ENCODE measurements around the gene SH3RF3.

The SH3RF3 gene

DNA sequence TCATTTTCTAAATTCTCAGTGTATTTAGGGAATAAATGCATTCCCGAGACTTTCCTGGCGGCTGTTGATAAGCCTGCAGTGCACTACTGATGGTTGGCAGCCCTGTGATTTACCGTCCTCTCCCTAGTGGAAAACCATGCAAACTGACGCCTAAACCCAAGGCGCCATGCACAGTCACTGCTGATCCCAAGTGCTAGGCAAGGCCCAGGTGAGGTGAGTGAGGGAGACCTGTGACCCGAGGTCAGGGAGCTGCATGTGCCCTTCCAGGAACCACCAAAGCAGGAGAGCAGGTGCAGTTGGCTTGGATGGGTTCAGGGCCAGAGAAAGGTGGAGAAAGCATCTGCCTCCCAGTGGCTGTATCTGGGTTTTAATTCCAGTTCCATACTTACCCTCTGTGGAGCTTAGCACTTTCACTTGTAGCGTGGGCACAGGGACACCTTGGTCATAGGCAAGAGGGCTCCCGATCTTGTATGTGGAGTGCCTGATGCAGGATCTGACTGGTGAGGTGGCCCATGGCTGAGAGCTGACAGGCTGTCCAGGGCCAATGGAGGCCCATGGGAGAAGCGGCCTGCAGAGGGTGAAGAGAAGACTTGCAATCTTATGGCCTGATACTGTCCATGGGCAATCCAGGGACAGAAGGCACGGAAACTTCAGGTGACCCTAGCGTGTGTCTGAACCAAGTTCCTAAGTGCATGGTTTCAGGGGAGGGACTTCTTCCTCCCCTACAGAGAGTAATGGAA lies 131.3 kb downstream of the SH3RF3 start:
- DNase-seq (ENCODE audit: low read depth in 2 of 2): no peak

DNA sequence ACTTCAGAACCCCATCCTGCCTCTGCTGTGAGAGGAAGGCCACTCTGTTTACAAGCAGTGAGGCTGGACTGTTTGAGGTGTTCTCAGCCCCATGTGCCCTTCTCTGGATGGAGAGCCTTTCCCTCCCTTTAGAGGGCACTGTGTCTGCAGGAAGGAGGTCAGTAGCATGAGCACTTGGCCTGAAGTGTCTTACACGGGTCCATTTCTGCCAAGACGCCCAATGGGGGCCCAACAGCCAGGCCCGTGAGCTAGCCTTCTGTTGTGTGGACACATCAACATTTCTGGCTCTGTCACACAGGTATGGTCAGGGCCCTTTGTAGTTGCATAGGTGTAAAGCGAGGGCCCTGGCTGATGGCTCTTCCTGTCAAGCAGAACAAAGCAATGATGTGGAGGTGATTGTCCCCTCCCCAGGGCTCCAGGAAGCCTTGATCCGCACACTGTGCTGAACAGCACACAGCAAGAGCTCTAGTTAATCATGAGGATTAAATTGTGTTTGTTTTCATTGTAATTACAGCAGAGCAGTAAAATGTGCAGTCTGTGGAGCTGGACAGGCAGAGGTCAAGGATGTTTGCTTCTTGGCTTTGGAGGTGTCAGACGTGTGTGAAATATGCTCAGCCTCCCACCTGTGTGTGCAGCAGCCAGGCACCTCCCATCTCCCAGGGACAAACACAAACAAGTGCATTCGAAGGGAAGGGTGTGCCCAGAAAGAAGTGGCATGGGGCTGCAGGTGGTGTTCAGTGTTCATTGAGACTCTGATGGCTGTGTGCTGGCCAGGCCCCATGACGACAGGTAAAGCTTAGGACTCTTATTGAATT lies 132.1 kb downstream of the SH3RF3 start:
- DNase-seq (ENCODE audit: low read depth in 2 of 2): no peak

DNA sequence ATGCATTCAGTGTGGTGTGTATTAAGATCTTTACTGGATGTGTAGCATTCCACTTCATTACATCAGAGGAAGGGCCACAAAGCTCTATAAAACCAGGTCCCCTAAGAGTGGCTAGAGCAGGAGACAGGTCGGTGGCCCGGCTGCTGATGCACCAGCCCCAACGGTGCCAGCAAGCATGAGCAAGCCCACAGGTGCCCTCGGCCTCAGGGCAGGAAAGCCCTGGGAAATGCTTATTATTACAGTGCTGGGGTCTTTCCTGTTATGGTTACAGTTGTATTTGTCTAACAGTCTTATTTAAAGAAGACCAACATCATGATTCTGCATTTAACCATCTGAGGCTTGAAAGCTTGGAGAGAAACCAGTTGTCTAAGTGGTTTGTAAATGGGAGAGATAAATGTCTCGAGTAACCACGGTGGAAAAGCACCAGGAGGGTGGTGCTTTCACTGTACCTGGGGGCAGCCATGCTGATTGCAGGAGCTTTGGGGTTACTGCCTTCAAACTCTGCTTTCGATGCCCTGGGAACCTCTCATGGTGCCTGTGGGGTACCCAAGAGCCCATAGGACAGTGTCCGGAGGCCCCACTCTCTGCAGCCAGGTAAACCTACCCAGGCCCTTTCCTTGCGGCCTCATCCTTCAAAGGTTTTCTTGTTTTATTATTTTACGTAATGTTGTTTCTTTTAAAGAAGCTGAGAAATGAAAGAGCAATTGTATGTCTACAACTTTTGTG lies 133.1 kb downstream of the SH3RF3 start:
- DNase-seq (ENCODE audit: low read depth in 2 of 2): no peak

DNA sequence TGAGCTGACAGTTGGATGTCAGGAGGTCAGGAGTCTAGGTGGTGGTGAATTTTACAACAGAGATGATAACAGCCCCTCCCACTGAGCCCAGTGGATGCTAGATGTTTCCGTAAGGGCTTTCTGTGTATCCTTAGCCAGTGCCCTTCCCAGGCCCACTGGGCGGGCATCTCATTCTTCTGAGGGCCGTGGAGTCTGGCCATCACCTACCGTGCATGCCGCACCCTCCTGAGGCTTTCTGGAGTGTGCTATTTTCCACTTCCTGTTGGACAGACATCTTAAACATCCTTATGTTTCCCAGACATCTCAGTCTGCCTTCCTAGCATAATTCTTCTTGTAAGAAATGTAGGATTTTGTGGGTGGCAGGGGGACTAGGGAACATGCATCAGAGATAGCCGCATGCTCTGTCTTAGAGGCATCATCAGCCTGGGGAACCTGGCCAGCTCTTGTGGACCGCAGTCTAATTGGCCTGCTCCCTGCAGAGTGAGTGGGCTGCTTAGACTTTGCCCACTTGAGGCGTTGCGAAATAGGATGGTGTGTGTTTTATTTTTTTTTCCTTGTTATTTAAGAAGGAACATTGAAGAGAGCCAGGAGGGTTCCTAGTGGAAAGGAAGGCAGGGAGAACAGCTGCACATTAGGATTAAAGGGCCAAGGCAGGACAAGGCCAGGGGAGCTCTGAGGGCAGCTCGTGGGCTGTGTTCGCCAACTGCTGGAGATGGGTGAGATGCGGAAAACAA lies 135.8 kb downstream of the SH3RF3 start:
- DNase-seq (ENCODE audit: low read depth in 2 of 2): no peak

DNA sequence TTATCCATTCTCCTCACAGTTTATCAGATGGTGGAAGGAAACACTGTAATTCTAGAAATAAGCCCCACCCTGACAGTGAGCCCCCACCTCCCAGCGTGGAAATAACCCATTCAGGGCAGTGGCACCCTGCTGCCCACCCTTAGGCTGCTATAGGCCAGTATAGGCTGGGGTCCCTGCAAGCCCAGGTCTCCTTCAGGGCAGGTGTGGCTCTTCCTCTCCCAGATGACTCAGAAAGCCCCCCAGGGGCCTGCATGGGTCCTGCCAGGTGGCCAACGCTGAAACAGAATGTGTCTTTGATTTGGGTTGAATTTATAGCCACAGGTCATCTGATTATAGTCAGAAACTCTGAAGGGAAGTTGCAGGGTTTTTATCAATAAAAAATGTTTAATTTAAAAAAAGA lies 136.4 kb downstream of the SH3RF3 start:
- no peak for DNase-seq (ENCODE audit: low read depth in 2 of 2)

DNA sequence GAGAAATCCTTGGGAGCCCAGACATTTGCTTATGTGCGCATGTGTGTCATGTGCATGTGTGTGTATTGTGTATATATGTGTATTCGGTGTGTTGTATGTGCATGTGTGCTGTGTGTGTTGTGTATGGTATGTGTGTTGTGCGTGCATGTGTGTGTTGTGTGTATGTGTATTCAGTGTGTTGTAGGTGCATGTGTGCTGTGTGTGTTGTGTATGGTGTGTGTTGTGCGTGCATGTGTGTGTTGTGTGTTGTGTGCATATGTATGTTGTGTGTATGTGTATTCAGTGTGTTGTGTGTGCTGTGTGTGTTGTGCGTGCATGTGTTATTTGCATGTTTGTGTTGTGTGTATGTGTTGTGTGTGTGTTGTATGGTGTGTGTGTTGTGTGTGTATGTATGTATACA lies 136.9 kb downstream of the SH3RF3 start:
- DNase-seq (ENCODE audit: low read depth in 2 of 2): no peak

DNA sequence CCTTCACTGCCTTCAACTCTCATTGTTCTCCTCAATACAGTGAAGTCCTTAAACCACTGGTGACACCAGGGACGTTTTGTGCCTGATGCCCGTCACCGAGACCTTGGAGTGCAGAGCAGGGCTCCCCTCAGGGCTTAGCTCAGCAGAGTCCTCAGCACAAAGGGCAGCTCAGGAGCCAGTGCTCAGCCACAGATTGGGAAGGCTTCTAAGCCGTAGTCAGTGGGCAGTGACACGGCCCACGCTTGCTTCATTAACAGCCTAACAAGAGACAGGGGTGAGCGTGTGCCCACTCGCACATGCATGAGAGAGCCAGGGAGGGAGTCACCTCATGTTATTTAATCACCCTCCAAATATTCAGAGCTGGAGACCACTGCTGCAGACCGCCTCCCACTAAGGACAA lies 137.5 kb downstream of the SH3RF3 start:
- no peak for DNase-seq (ENCODE audit: low read depth in 2 of 2)

DNA sequence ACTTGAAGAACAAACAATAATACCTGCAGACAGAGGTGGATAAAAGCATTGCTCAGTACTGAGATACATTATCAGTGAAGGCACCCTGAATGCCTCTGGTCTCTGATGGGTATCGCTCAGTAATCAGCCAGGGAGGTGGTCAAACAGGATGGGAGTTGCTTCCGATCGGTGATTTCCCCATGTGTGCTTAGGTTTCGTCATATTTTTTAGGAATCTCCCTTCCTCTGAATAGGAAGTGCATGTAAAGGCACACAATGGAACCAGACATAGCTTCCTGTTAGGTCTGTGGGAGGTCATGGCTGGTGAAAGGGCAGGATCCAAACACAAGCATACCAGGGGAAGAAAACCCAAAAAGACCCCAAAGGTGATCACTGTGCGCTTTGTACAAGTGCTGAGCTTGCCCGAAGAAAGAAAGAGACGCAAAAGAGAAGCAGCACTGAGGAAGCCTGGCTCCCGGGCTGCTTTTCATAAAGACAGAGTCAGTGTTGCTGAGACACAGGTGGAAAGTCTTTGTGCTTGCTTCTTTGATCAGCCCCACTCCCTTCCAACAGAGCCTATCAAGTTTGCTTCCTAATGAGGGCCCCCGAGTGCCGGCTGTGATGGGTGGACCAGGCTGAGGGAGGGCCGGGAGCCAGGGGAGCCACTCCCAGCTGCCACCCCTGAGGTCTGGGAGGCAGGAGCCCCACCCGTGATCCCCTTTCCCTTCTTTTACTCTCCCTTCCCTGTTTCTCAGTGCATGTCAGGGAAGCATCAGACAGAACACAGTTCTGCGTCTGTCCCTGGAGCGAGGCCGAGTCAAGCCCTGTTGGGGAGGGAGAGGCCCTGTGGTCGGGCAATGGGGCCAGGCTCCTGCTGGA lies 138.2 kb downstream of the SH3RF3 start:
- no peak for DNase-seq (ENCODE audit: low read depth in 2 of 2)

DNA sequence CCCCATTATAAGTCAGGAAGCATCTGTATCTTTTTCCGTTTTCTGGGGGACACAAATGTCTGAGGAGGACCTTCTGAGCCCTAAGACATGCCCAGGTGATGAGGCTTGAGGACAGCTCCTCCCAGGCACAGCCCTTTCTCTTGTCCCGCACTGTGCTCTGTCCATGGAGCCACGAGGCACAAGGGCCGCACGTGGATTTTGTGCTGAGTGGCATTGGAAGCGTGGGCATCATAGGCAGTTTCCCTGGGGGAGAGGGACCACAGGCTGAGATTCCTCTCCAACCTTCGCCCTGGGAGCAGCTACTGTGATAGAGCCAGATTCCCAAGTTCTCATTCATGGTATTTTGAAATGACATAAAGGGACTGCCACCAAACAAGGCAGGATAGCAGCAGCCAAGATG lies 139.9 kb downstream of the SH3RF3 start:
- DNase-seq (ENCODE audit: low read depth in 2 of 2): no peak

DNA sequence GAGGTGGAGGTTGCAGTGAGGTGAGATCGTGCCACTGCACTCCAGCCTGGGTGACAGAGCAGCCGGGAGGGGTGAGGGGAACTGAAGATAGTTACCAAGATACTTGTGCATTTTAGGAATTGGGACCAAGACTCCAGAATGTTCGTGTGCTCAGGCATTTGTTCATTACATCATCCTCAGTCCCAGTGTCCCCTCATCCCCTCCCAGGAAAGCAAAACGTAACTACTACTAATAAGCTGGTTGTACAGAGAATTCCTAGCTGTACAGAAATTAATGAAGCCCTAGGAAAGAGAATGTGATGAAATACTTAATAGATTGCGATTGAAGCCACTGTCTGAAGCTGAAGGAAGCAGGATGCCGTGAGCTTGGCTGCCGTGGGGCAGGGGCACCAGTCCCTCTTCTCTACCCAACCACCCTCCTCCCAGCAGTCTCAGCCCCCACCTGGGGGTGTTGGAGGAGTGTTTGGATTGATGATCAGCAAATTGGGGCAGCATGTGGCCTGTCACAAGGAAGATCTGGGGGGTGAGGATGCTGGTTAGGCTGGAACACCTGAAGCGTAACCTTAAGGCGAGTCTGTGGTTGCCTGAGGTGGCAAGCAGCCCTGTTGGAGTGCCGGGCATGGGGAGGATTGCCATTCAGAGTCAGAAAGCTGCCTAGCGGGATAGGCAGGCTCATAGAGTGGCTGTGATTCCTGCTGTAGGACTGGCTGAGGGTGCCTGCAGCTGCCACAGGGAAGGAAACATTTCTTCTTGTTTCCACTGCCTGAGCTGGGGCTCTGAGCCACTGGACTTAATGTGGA lies 140.9 kb downstream of the SH3RF3 start:
- DNase-seq (ENCODE audit: low read depth in 2 of 2): no peak

DNA sequence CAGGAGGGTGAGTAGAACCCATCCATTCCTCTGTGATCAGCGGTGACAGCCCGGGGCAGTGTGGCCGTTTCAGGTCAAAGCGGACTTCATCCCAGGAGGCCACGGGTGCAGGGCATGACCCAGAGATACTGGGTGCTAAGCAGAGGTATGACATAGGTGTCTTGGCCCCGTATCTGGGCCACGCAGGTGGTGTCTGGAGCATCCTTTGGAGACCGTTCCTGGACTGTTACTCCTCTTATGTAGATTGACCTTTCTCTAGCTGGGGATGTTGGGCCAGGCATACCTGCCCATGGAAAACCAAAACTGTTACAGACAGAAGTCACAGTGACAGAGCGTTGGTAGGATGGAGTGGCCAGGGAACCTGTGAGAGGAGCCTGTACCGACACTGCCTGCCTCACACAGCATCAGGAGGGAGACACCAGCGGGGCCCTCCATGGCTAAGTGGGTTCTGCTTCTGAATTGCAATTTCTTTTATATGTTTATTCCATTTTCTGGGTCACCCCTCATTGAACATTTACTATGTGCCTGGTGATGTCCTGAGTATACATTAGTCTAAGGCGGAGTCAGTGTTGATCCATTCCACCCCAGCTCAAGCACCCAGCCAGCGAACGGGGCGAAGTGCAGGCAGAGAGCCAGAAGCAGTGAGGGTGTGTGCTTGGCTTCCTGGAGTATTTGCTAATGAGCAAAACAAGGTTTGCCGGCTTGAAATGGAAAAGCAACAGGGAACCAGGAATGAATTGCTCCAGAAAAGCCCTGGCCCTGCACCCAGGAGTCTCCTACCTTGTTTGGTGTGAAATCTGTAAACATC lies 141.7 kb downstream of the SH3RF3 start:
- no peak for DNase-seq (ENCODE audit: low read depth in 2 of 2)

DNA sequence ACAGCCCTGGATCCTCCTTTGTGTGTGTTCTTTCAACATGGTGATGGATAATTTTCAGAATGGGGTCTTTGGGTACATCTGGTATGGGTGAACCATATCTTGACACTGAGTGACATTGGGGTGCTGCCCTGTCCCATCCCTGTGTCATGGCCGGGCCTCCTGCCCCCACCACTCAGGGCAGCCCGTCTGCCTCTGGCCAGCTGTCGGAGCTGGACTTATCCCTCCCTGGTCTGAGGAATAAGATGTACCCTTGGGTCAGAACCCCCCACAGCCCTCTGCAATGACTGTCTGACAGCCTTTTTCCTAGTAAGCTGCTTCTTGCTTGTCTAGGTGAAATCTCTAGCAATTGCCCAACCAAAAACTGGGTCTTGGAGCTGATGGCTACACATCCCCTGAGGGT lies 142.9 kb downstream of the SH3RF3 start:
- DNase-seq (ENCODE audit: low read depth in 2 of 2): no peak

DNA sequence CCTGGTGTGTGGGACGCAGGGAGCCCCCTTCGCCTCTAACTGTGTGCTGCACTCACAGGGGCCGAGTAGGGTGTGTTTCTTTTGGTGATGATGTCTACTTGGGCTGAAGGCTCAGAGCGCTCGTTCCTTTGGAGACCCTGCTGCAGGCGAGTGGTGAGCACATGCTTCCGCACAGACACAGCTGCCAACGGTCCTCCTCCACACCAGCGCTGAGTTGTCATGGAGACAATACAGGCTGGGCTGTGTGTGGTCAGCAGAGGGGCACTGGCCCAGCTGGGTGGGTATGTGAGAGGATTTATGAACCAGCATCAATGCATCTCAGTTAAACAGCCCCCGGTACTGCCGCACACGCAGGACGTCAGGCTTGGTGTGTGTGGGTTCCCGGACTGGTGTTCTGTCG lies 143.5 kb downstream of the SH3RF3 start:
- no peak for DNase-seq (ENCODE audit: low read depth in 2 of 2)

DNA sequence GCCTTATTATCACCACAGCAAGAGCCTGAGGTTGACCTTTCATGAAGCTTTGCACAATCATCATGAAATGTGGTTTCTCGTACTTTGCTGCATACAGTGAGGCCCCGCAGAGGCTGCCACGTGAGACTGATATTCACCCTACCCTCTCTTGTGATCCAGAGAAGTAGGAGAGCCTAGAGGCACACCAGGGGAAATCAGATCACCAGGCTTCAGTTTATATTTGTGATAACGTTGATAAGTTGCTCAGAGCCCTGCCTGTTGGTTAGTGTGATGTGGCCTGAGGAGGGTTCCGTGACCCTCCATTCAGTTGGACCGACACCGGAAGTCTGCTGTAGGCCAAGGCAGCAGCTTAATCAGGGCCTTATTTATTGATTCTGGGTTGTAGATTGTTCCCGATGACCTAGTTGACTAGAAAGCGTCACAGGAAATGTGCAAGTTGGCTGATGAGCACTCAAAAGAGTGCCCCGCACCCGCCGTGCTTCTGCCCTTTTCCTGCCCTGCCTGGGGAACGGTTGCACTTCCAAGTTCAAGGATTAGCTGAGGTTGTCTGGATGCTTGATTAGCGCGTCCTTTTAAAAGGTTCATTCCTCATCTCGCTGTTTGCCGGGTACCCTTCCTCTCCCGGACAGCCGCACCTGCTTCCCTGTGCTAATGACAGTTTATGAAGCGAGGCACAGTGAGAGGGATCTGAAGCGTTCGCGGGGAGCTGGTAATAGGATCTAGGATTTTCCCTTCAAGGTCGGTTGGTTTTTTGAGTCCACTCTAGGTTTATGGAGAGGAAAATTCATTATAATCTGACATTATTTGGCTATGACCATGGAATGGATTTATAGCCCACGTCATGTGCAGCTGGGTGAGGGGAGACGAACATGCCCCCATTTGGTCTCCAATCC lies 146.4 kb downstream of the SH3RF3 start:
- no peak for DNase-seq (ENCODE audit: low read depth in 2 of 2)

DNA sequence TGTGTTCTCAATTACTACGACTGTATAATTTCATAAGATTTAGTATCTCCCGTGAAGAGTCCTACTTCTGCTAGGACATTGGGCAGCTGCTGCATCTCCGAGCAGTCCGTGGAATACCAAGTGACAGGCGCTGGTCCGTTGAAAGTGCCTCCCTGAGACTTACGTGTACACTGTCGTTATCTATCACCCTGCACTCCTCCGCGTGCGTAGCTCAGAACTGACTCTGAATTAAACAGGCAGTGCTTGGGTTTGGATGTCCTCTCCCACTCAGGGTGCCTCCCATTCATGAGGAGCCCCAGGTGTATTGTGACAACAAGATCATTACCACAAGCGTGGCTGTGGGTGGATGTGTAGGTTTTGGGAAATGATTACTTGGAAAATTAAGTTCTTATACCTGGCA lies 148.4 kb downstream of the SH3RF3 start:
- DNase-seq (ENCODE audit: low read depth in 2 of 2): no peak

DNA sequence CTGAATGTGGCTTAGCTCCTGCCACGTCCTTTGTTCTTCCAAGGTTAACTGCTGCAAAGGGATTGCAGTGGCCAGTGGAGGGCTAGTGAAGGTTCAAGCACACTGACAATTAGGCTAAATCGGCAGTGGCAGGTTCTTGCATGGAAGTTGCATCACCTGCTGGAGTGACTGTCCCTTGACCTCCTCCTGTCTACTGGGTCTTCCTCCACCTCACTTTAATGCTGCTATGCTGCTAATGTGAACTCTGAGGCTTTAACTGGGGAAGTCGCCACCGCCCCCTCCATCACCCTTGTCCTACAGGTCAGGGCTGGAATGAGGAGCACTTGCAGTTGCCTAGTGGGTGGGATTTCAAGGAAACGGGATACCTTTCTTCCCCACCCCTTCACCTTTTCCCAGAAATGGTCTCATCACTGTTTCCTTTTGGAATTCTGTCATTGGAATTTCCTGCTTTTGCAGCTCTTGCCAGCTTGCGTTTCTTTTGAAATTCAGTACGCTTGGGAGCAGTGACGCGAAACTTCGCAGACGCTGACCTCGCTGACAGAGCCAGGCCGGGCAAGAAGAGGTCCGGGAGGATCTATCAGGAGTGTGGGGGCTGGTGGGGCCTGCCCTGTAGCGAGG lies 150.3 kb downstream of the SH3RF3 start:
- DNase-seq (ENCODE audit: low read depth in 2 of 2): no peak

DNA sequence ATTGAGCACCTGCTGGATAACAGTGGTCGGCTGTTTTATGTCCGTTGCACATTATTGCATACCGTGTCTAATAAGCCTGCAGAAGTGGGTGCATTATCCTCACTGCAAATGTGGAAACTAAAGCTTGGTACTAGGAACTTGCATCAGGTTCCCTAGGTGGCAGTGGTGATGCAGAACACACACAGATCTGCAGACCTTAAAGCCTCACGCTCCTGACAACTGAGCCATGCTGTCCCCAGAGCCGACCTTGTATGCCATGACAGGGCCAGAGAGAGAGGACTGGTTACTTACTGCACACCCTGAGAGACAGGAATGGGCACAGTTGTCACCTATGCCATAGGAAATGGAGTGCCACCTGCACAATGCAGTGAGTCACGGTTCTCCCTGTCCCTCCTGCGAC lies 151.8 kb downstream of the SH3RF3 start:
- DNase-seq (ENCODE audit: low read depth in 2 of 2): no peak

DNA sequence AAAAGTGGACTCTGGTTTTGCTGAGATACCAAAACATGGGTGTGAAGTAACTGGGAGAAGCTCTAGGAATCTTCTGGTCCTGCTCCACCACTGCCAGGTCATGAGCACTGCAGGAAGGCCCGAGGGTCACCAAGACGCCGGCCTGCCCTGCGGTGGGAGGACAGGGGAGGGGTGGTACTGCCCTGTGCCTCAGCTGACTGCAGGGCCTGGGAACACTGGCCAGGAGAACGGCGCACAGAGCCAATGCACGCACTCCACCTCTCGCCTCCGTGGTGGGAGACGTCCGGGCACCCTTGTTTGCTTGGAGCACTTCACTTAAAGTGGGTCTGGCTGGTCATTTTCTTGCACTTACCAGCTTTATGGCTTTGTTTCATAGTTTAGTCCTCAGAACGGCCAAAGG lies 153.4 kb downstream of the SH3RF3 start:
- DNase-seq (ENCODE audit: low read depth in 2 of 2): no peak

All from stimulated activated CD8-positive, alpha-beta memory T cell treated with anti-CD3 and anti-CD28 coated beads, Interleukin-15, amount 100 ng/mL, for 4 hours (primary cell).